ENCODE data around the gene SSC5D.

- no peak for TF ChIP-seq EZH2 (IDR thresholded peaks at IDR 0.05; ENCODE audit: insufficient read depth, poor library complexity, severe bottlenecking)
- no peak for TF ChIP-seq EZH2phosphoT487 (IDR thresholded peaks at IDR 0.05; ENCODE audit: insufficient read depth, low read depth)
Measured at GRCh38 chr19:55535965-55536350, 47.7 kb downstream of the SSC5D start.

Data from GM23248 (cell line).